Mucosa of descending colon (tissue), 3 donors: Measurements from ENCODE around the gene LMX1A. TPM values are rescaled to one million over a fixed set of nuclear protein-coding genes. Genes with fewer than 3 reads are reported as not detected.

ENCODE experiments used
- ATAC-seq: fragments of 200-7000 bp; cut with Tn5 transposase; one replicate; pipeline ENCODE4 v1.9.1; 2020; ENCODE audit warnings: mild to moderate bottlenecking, moderate library complexity
- DNase-seq, 3 donors: peaks; one replicate each; pipeline ENCODE4 v3.0.0-alpha.2; 2020
- H3K36me3 ChIP-seq: fragments of 200-600 bp; one replicate; pipeline ENCODE4 v1.8.0; 2021; ENCODE audit warnings: low read depth, mild to moderate bottlenecking
- H3K4me1 ChIP-seq: fragments of 200-600 bp; one replicate; pipeline ENCODE4 v1.8.0; 2021; ENCODE audit warnings: low read depth, mild to moderate bottlenecking
- H3K4me3 ChIP-seq: fragments of 200-600 bp; one replicate; pipeline ENCODE4 v1.8.0; 2021; ENCODE audit warnings: mild to moderate bottlenecking
- H3K9me3 ChIP-seq: fragments of 200-600 bp; one replicate; pipeline ENCODE4 v1.8.0; 2021; ENCODE audit warnings: mild to moderate bottlenecking
- CTCF ChIP-seq: fragments of 200-600 bp; IDR thresholded peaks from one replicate; pipeline ENCODE4 v1.8.0; 2022; ENCODE audit warnings: antibody characterized with exemption, mild to moderate bottlenecking
- intact Hi-C, 2 donors: fragments of 100-400 bp; cut with DNase I in 1 of 2; cut with micrococcal nuclease in 1 of 2; formaldehyde crosslinking; loops; one replicate each; pipeline versions ENCODE4 v1.11.0 to v1.11.1; 2022; cut with DNase I, micrococcal nuclease
- total RNA-seq, 3 donors: library from RNA; stranded (reverse); fragmentation: NEBNext Ultra II Directional in 2 of 3; extraction: Animal tissue kit (Norgen Biotek cat#: 25700) in 2 of 3; gene quantifications; one replicate each; pipeline versions ENCODE4 v1.2.1 to v1.2.4, GENCODE V29; 2021 to 2023
- donor health status: DM: no; HTN: no; CAD: no; lungs with moderate emphysema.
- donor health status: DM: no; HTN: no; CAD: no.
- donor health status: DM: no; HTN: yes; CAD: no.

LMX1A gene
- total RNA-seq, 3 donors from 2014 or later, result 0.31 to 0.84 (median 0.38) TPM

- H3K4me3 ChIP-seq, result no peak overlapping the region
- TF ChIP-seq CTCF, result no peak
- no peak for DNase-seq
- H3K4me1 ChIP-seq, result no peaks in the 10 kb centered on the region
- no peaks in the 10 kb centered on the region for H3K9me3 ChIP-seq
- no peaks in the 10 kb centered on the region for H3K36me3 ChIP-seq
- ATAC-seq, result no peak
- intact Hi-C loops, result no loop called here
Observed at GRCh38 chr1:165226326-165226725, 130.2 kb downstream of the LMX1A start.

GRCh38 chr1:165225650-165226049, 130.9 kb downstream of the LMX1A start:
- H3K4me3 ChIP-seq, result no peak overlapping the region
- ATAC-seq (no peak), DNase-seq (no peak)
- no peaks in the 10 kb centered on the region for H3K36me3 ChIP-seq
- TF ChIP-seq CTCF, result no peak
- H3K9me3 ChIP-seq, result no peaks in the 10 kb centered on the region
- intact Hi-C loops, result no loop called here
- H3K4me1 ChIP-seq, result no peaks in the 10 kb centered on the region

- H3K36me3 ChIP-seq, result no peaks in the 10 kb centered on the region
- intact Hi-C loops, result no loop called here
- TF ChIP-seq CTCF, result no peak
- H3K4me1 ChIP-seq, result no peaks in the 10 kb centered on the region
- ATAC-seq, result no peak
- DNase-seq, result no peak
- H3K9me3 ChIP-seq, result no peaks in the 10 kb centered on the region
- no peak overlapping the region for H3K4me3 ChIP-seq
Observed at GRCh38 chr1:165225062-165225461, 131.5 kb downstream of the LMX1A start.

GRCh38 chr1:165224504-165224903, 132.0 kb downstream of the LMX1A start:
- DNase-seq, result no peak
- intact Hi-C loops, result no loop called here
- TF ChIP-seq CTCF, result no peak
- no peak overlapping the region for H3K4me3 ChIP-seq
- H3K4me1 ChIP-seq, result no peaks in the 10 kb centered on the region
- H3K36me3 ChIP-seq, result no peaks in the 10 kb centered on the region
- no peaks in the 10 kb centered on the region for H3K9me3 ChIP-seq
- ATAC-seq, result no peak

GRCh38 chr1:165222580-165222979, 133.9 kb downstream of the LMX1A start:
- no peaks in the 10 kb centered on the region for H3K36me3 ChIP-seq

More at GRCh38 chr1:165222580-165222979, 133.9 kb downstream of the LMX1A start:
- intact Hi-C loops, result no loop called here
- no peak for ATAC-seq
- Histone ChIP-seq H3K4me1 (no peaks in the 10 kb centered on the region), H3K9me3 (no peaks in the 10 kb centered on the region), H3K4me3 (no peak overlapping the region)
- DNase-seq, result no peak
- TF ChIP-seq CTCF, result no peak
